Epidermal melanocyte (primary cell): Measurements from ENCODE around the gene ARSI.

Experiments
- DNase-seq: peaks from one replicate; pipeline ENCODE4 v3.0.0; 2011; ENCODE audit warnings: low spot score; ENCODE audit not compliant: insufficient read length

Gene ARSI

GRCh38 chr5:150294551-150295071 lies 8.1 kb downstream of the ARSI start:
- no peak for DNase-seq

- DNase-seq, result no peak
Measured at GRCh38 chr5:150293091-150293941, 9.4 kb downstream of the ARSI start.

GRCh38 chr5:150291388-150292385 lies 11.0 kb downstream of the ARSI start:
- no peak for DNase-seq

GRCh38 chr5:150289551-150290390 lies 12.9 kb downstream of the ARSI start, which contains the start of gene CAMK2A:
CAMK2A (minus strand) TSS chr5:150289773; CDS start chr5:150289625, 148 bp downstream.
- no peak for DNase-seq

GRCh38 chr5:150288791-150289190 lies 13.9 kb downstream of the ARSI start:
- DNase-seq, result no peak

GRCh38 chr5:150288361-150288760 lies 14.3 kb downstream of the ARSI start:
- no peak for DNase-seq

- no peak for DNase-seq
Measured at GRCh38 chr5:150286820-150287219, 15.9 kb downstream of the ARSI start.

- DNase-seq, result no peak
Measured at GRCh38 chr5:150285114-150285513, 17.6 kb downstream of the ARSI start.

GRCh38 chr5:150284311-150284710 lies 18.4 kb downstream of the ARSI start:
- no peak for DNase-seq

- no peak for DNase-seq
Measured at GRCh38 chr5:150283904-150284303, 18.8 kb downstream of the ARSI start.

GRCh38 chr5:150281987-150282386 lies 20.7 kb downstream of the ARSI start:
- DNase-seq, result no peak

GRCh38 chr5:150279330-150280020 lies 23.2 kb downstream of the ARSI start:
- no peak for DNase-seq

GRCh38 chr5:150278916-150279315 lies 23.8 kb downstream of the ARSI start:
- peak; percentile 62 for DNase-seq

GRCh38 chr5:150278046-150278730 lies 24.5 kb downstream of the ARSI start:
- no peak for DNase-seq

- no peak for DNase-seq
Measured at GRCh38 chr5:150277043-150277442, 25.7 kb downstream of the ARSI start.

- no peak for DNase-seq
Measured at GRCh38 chr5:150274811-150275210, 27.9 kb downstream of the ARSI start.

- DNase-seq, result peak; percentile 81
Measured at GRCh38 chr5:150272531-150272930, 30.2 kb downstream of the ARSI start.

- no peak for DNase-seq
Measured at GRCh38 chr5:150271923-150272322, 30.8 kb downstream of the ARSI start.

- no peak for DNase-seq
Measured at GRCh38 chr5:150271296-150271692, 31.4 kb downstream of the ARSI start.
